Activated CD8-positive, alpha-beta T cell treated with anti-CD3 and anti-CD28 coated beads, Interleukin-2, amount 10 ng/mL, durations not matched to agents 7 days and 5 days (primary cell): ENCODE data around the gene RBFOX2. TPM values are rescaled to one million over a fixed set of nuclear protein-coding genes. Genes with fewer than 3 reads are reported as not detected.

Experiments used
- ATAC-seq: fragments of 150-1000 bp; cut with Tn5 transposase; one replicate; pipeline ENCODE4 v1.10.0; 2021; ENCODE audit warnings: moderate library complexity
- CTCF ChIA-PET: fragments of 350-600 bp; sonication (Branson Sonifier 250); formaldehyde crosslinking; loops from one replicate; lab custom pipeline; 2021; ENCODE audit warnings: antibody characterized with exemption; lab: Charles Lee
- POLR2A ChIA-PET: fragments of 350-600 bp; sonication (Branson Sonifier 250); formaldehyde crosslinking; loops from one replicate; lab custom pipeline; 2021; ENCODE audit warnings: antibody characterized with exemption; lab: Charles Lee
- DNase-seq: peaks from one replicate; pipeline ENCODE4 v3.0.0-alpha.2; 2020
- H3K27ac Mint-ChIP-seq: one replicate; pipeline ENCODE4 v1.8.0; 2021; ENCODE audit warnings: mild to moderate bottlenecking, mixed read lengths
- H3K27me3 Mint-ChIP-seq: one replicate; pipeline ENCODE4 v1.8.0; 2021; ENCODE audit warnings: low read depth, mixed read lengths
- H3K36me3 Mint-ChIP-seq: one replicate; pipeline ENCODE4 v1.8.0; 2021; ENCODE audit warnings: low read depth, mixed read lengths
- H3K4me1 Mint-ChIP-seq: one replicate; pipeline ENCODE4 v1.8.0; 2021; ENCODE audit warnings: low read depth, mixed read lengths
- H3K4me3 Mint-ChIP-seq: one replicate; pipeline ENCODE4 v1.8.0; 2021; ENCODE audit warnings: mild to moderate bottlenecking, mixed read lengths
- H3K9me3 Mint-ChIP-seq: one replicate; pipeline ENCODE4 v1.8.0; 2022; ENCODE audit warnings: mixed read lengths; ENCODE audit not compliant: insufficient read depth
- total RNA-seq, 2 experiments: library from RNA; stranded (reverse); gene quantifications; one replicate each; pipeline ENCODE4 v1.2.3, GENCODE V29; 2021

The RBFOX2 gene
- total RNA-seq, 2 experiments from 2014 or later, result 0.03 to 0.37 TPM

GRCh38 chr22:35783943-35784614 is 244.5 kb downstream of the RBFOX2 start:
- ChIA-PET POLR2A (no interaction called here), CTCF (no interaction called here)
- DNase-seq (no peak), ATAC-seq (no peak)
- no peaks in the 10 kb centered on the region for H3K4me1 Mint-ChIP-seq
- no peaks in the 10 kb centered on the region for H3K9me3 Mint-ChIP-seq
- no peak overlapping the region for H3K4me3 Mint-ChIP-seq
- peaks cover 7% of the 10 kb centered on the region for H3K27me3 Mint-ChIP-seq
- H3K36me3 Mint-ChIP-seq, result no peaks in the 10 kb centered on the region
- no peak overlapping the region for H3K27ac Mint-ChIP-seq

- H3K4me3 Mint-ChIP-seq, result no peak overlapping the region
- ChIA-PET POLR2A (no interaction called here), CTCF (interaction anchor here (1.8 kb wide), 1 partner anchor 283 kb away, joined by 6 read pairs; no protein-coding TSS in a partner anchor)
- no peaks in the 10 kb centered on the region for H3K9me3 Mint-ChIP-seq
- no peak for DNase-seq
- peaks cover 3% of the 10 kb centered on the region for H3K27me3 Mint-ChIP-seq
- no peak for ATAC-seq
- H3K4me1 Mint-ChIP-seq, result no peaks in the 10 kb centered on the region
- no peaks in the 10 kb centered on the region for H3K36me3 Mint-ChIP-seq
- no peak overlapping the region for H3K27ac Mint-ChIP-seq
Observed at GRCh38 chr22:35782504-35782903, 246.1 kb downstream of the RBFOX2 start.

- no peaks in the 10 kb centered on the region for H3K36me3 Mint-ChIP-seq
- H3K4me1 Mint-ChIP-seq, result no peaks in the 10 kb centered on the region
- POLR2A ChIA-PET, result no interaction called here
- DNase-seq, result no peak
- CTCF ChIA-PET, result interaction anchor here (1.8 kb wide), 1 partner anchor 284 kb away, joined by 6 read pairs; no protein-coding TSS in a partner anchor
- no peaks in the 10 kb centered on the region for H3K9me3 Mint-ChIP-seq
- H3K4me3 Mint-ChIP-seq, result no peak overlapping the region
- no peak overlapping the region for H3K27ac Mint-ChIP-seq
- H3K27me3 Mint-ChIP-seq, result peaks cover 3% of the 10 kb centered on the region
- no peak for ATAC-seq
Observed at GRCh38 chr22:35781898-35782297, 246.7 kb downstream of the RBFOX2 start.

GRCh38 chr22:35777335-35777975 is 251.2 kb downstream of the RBFOX2 start:
- Mint-ChIP-seq H3K36me3 (no peaks in the 10 kb centered on the region), H3K27me3 (peaks cover 6% of the 10 kb centered on the region), H3K27ac (no peak overlapping the region), H3K4me3 (no peak overlapping the region), H3K4me1 (no peaks in the 10 kb centered on the region), H3K9me3 (no peaks in the 10 kb centered on the region)
- ATAC-seq, result no peak
- ChIA-PET CTCF (interaction anchor here (1.3 kb wide), 2 partner anchors 11 to 347 kb away, joined by 3 read pairs; no protein-coding TSS in a partner anchor), POLR2A (no interaction called here)
- no peak for DNase-seq

GRCh38 chr22:35775339-35775738 is 253.3 kb downstream of the RBFOX2 start:
- H3K27ac Mint-ChIP-seq, result no peak overlapping the region
- ATAC-seq, result no peak
- H3K9me3 Mint-ChIP-seq, result no peaks in the 10 kb centered on the region

GRCh38 chr22:35769974-35770373 is 258.6 kb downstream of the RBFOX2 start:
- Mint-ChIP-seq H3K27me3 (peaks cover 14% of the 10 kb centered on the region), H3K4me1 (no peaks in the 10 kb centered on the region), H3K9me3 (no peaks in the 10 kb centered on the region), H3K4me3 (no peak overlapping the region), H3K27ac (no peak overlapping the region), H3K36me3 (no peaks in the 10 kb centered on the region)
- POLR2A ChIA-PET, result no interaction called here
- ATAC-seq (no peak), DNase-seq (no peak)
- CTCF ChIA-PET, result no interaction called here

More at GRCh38 chr22:35775339-35775738, 253.3 kb downstream of the RBFOX2 start:
- H3K4me1 Mint-ChIP-seq, result no peaks in the 10 kb centered on the region
- peaks cover 6% of the 10 kb centered on the region for H3K27me3 Mint-ChIP-seq
- CTCF ChIA-PET, result interaction anchor here (2.0 kb wide), 1 partner anchor 9 kb away, joined by 7 read pairs; no protein-coding TSS in a partner anchor
- DNase-seq, result no peak
- no peaks in the 10 kb centered on the region for H3K36me3 Mint-ChIP-seq
- POLR2A ChIA-PET, result no interaction called here
- no peak overlapping the region for H3K4me3 Mint-ChIP-seq

- H3K4me1 Mint-ChIP-seq, result no peaks in the 10 kb centered on the region
- no peaks in the 10 kb centered on the region for H3K9me3 Mint-ChIP-seq
- no peak for ATAC-seq
- no peak overlapping the region for H3K4me3 Mint-ChIP-seq
- peaks cover 15% of the 10 kb centered on the region for H3K27me3 Mint-ChIP-seq
- no peak for DNase-seq
- H3K27ac Mint-ChIP-seq, result no peak overlapping the region
- CTCF ChIA-PET, result interaction anchor here (1.2 to 1.9 kb wide), 2 partner anchors 9 to 11 kb away, joined by 3 to 7 read pairs; no protein-coding TSS in a partner anchor
- no peaks in the 10 kb centered on the region for H3K36me3 Mint-ChIP-seq
- POLR2A ChIA-PET, result no interaction called here
Observed at GRCh38 chr22:35766654-35767580, 261.7 kb downstream of the RBFOX2 start.

GRCh38 chr22:35761037-35761436 is 267.6 kb downstream of the RBFOX2 start:
- Mint-ChIP-seq H3K36me3 (no peaks in the 10 kb centered on the region), H3K27me3 (peaks cover 2% of the 10 kb centered on the region), H3K27ac (no peak overlapping the region), H3K4me3 (no peak overlapping the region), H3K9me3 (no peaks in the 10 kb centered on the region), H3K4me1 (no peaks in the 10 kb centered on the region)
- DNase-seq (no peak), ATAC-seq (no peak)
- CTCF ChIA-PET, result interaction anchor here (0.9 kb wide), 1 partner anchor 135 kb away, joined by 4 read pairs; no protein-coding TSS in a partner anchor
- POLR2A ChIA-PET, result no interaction called here

GRCh38 chr22:35758394-35758793 is 270.2 kb downstream of the RBFOX2 start:
- Mint-ChIP-seq H3K27me3 (no peaks in the 10 kb centered on the region), H3K36me3 (no peaks in the 10 kb centered on the region), H3K4me1 (peaks cover 2% of the 10 kb centered on the region), H3K9me3 (no peaks in the 10 kb centered on the region), H3K4me3 (no peak overlapping the region), H3K27ac (no peak overlapping the region)
- ChIA-PET CTCF (no interaction called here), POLR2A (no interaction called here)
- DNase-seq (no peak), ATAC-seq (no peak)

- Mint-ChIP-seq H3K4me1 (peaks cover 2% of the 10 kb centered on the region), H3K27me3 (no peaks in the 10 kb centered on the region), H3K4me3 (no peak overlapping the region), H3K9me3 (no peaks in the 10 kb centered on the region), H3K27ac (no peak overlapping the region), H3K36me3 (no peaks in the 10 kb centered on the region)
- CTCF ChIA-PET, result interaction anchor here (1.5 kb wide), 1 partner anchor 16 kb away, joined by 4 read pairs; no protein-coding TSS in a partner anchor
- DNase-seq (no peak), ATAC-seq (no peak)
- POLR2A ChIA-PET, result no interaction called here
Observed at GRCh38 chr22:35756722-35757121, 271.9 kb downstream of the RBFOX2 start.

- Mint-ChIP-seq H3K4me3 (no peak overlapping the region), H3K4me1 (peaks cover 2% of the 10 kb centered on the region), H3K36me3 (no peaks in the 10 kb centered on the region), H3K27ac (no peak overlapping the region), H3K27me3 (no peaks in the 10 kb centered on the region), H3K9me3 (no peaks in the 10 kb centered on the region)
- no peak for ATAC-seq
- ChIA-PET POLR2A (no interaction called here), CTCF (no interaction called here)
- no peak for DNase-seq
Observed at GRCh38 chr22:35754761-35755160, 273.9 kb downstream of the RBFOX2 start.
